SK-N-SH (cell line): ENCODE data around the gene KCNJ11. TPM values are rescaled to one million over a fixed set of nuclear protein-coding genes. Genes with fewer than 3 reads are reported as not detected.

ENCODE experiments used
- CTCF ChIA-PET: fragments of 300-600, 350-600 bp; formaldehyde crosslinking; extraction: SDS; loops from one replicate; lab custom pipeline; 2021; lab: Yijun Ruan, JAX
- POLR2A ChIA-PET: fragments of 350-600 bp; sonication (Branson Sonifier 250); formaldehyde crosslinking; extraction: SDS; loops from one replicate; lab custom pipeline; 2020; ENCODE audit warnings: antibody characterized with exemption, inconsistent platforms; lab: Yijun Ruan, JAX
- DNase-seq: peaks from one replicate; pipeline ENCODE4 v3.0.0; 2012
- H2AFZ ChIP-seq: fragments of 200-600 bp; sonication (generic); 2 replicates; pipeline ENCODE4 v1.8.1; 2016; ENCODE audit warnings: antibody characterized with exemption, mild to moderate bottlenecking, low read depth
- H3F3A ChIP-seq: fragments of 200-600 bp; sonication (generic); replicated peaks from 2 replicates; pipeline ENCODE3; 2016; ENCODE audit warnings: antibody characterized with exemption, mild to moderate bottlenecking; ENCODE audit not compliant: insufficient read depth
- H3K27ac ChIP-seq, 2 experiments: fragments of 200-500 bp in 1 of 2; fragments of 200-600 bp in 1 of 2; sonication (Bioruptor generic) in 1 of 2; sonication (generic), shearing (Covaris generic) in 1 of 2; 2 replicates each; pipeline versions ENCODE4 v1.5.1 to v1.6.1; 2014 to 2016; ENCODE audit warnings: low read depth in 2 of 2, inconsistent platforms in 1 of 2, low read length in 1 of 2, mild to moderate bottlenecking in 1 of 2, mixed read lengths in 1 of 2
- H3K27me3 ChIP-seq: fragments of 200-600 bp; sonication (generic), shearing (Covaris generic); 2 replicates; pipeline ENCODE4 v1.6.1; 2016; ENCODE audit warnings: mixed run types; ENCODE audit not compliant: insufficient read depth
- H3K36me3 ChIP-seq, 2 experiments: fragments of 200-500 bp in 1 of 2; fragments of 200-600 bp in 1 of 2; sonication (Bioruptor generic) in 1 of 2; sonication (generic) in 1 of 2; replicated peaks in 1 of 2; 2 replicates each; pipeline versions ENCODE3 to v1.5.1; 2014 to 2016; ENCODE audit warnings: low read length in 1 of 2, mild to moderate bottlenecking in 1 of 2; ENCODE audit not compliant: insufficient read depth in 2 of 2, control insufficient read depth in 1 of 2
- H3K4me1 ChIP-seq, 2 experiments: fragments of 200-500 bp in 1 of 2; fragments of 200-600 bp in 1 of 2; sonication (Bioruptor generic) in 1 of 2; sonication (generic), shearing (Covaris generic) in 1 of 2; 2 replicates each; pipeline versions ENCODE4 v1.5.1 to v1.6.1; 2014 to 2016; ENCODE audit warnings: low read depth in 1 of 2, low read length in 1 of 2, mixed run types in 1 of 2; ENCODE audit not compliant: insufficient read depth in 2 of 2, control insufficient read depth in 1 of 2
- H3K4me2 ChIP-seq: fragments of 200-600 bp; sonication (generic), shearing (Covaris generic); 2 replicates; pipeline ENCODE4 v1.6.1; 2017; ENCODE audit warnings: mixed run types
- H3K4me3 ChIP-seq, 2 experiments: fragments of 200-500 bp in 1 of 2; fragments of 200-600 bp in 1 of 2; sonication (Bioruptor generic) in 1 of 2; sonication (generic), shearing (Covaris generic) in 1 of 2; 2 replicates each; pipeline versions ENCODE4 v1.5.1 to v1.8.1; 2014 to 2016; ENCODE audit warnings: low read depth in 2 of 2, inconsistent platforms in 1 of 2, low read length in 1 of 2, mild to moderate bottlenecking in 1 of 2, mixed read lengths in 1 of 2, moderate library complexity in 1 of 2
- H3K79me2 ChIP-seq: fragments of 200-600 bp; sonication (generic); 2 replicates; pipeline ENCODE4 v1.8.1; 2017; ENCODE audit warnings: mild to moderate bottlenecking; ENCODE audit not compliant: insufficient read depth
- H3K9ac ChIP-seq: fragments of 200-600 bp; sonication (generic); 2 replicates; pipeline ENCODE4 v1.6.1; 2017; ENCODE audit warnings: mixed run types
- H3K9me2 ChIP-seq: fragments of 200-600 bp; sonication (generic); 2 replicates; pipeline ENCODE4 v1.6.1; 2017; ENCODE audit warnings: mixed run types
- H3K9me3 ChIP-seq: fragments of 200-600 bp; sonication (generic); 2 replicates; pipeline ENCODE4 v1.6.1; 2017; ENCODE audit warnings: mixed run types, mild to moderate bottlenecking, moderate library complexity
- H4K20me1 ChIP-seq: fragments of 200-600 bp; sonication (generic); 2 replicates; pipeline ENCODE4 v1.6.1; 2017; ENCODE audit warnings: mild to moderate bottlenecking, mixed run types; ENCODE audit not compliant: insufficient read depth
- CHD2 ChIP-seq: fragments of 150-350 bp; IDR thresholded peaks from 2 replicates; pipeline ENCODE4 v1.6.1; 2018; ENCODE audit warnings: low read length; ENCODE audit not compliant: partially characterized antibody
- EZH2phosphoT487 ChIP-seq: fragments of 200-600 bp; sonication (generic); IDR thresholded peaks from 2 replicates; pipeline ENCODE4 v1.6.1; 2017; ENCODE audit warnings: low read depth, mixed run types, mild to moderate bottlenecking, antibody characterized with exemption, moderate library complexity, borderline replicate concordance
- FOSL2 ChIP-seq: IDR thresholded peaks from 2 replicates; pipeline ENCODE4 v1.4.0; 2012; ENCODE audit warnings: low read depth, mild to moderate bottlenecking, moderate library complexity, borderline replicate concordance
- FOXM1 ChIP-seq: IDR thresholded peaks from 2 replicates; pipeline ENCODE4 v1.4.0; 2012; ENCODE audit warnings: low read depth, mild to moderate bottlenecking
- GABPA ChIP-seq: IDR thresholded peaks from 2 replicates; pipeline ENCODE4 v1.4.0; 2012; ENCODE audit warnings: low read depth, mild to moderate bottlenecking
- GATA2 ChIP-seq: sonication (generic); formaldehyde crosslinking; IDR thresholded peaks from 2 replicates; pipeline ENCODE4 v1.5.0; 2020; ENCODE audit warnings: mild to moderate bottlenecking, missing genetic modification reagents
- MXI1 ChIP-seq: IDR thresholded peaks from 2 replicates; pipeline ENCODE4 v1.6.1; 2012; ENCODE audit warnings: mild to moderate bottlenecking, low read depth, low read length, improper control_type of control experiment
- NFIC ChIP-seq: IDR thresholded peaks from 2 replicates; pipeline ENCODE4 v1.4.0; 2012; ENCODE audit warnings: borderline replicate concordance
- TEAD4 ChIP-seq: IDR thresholded peaks from 2 replicates; pipeline ENCODE4 v1.4.0; 2012; ENCODE audit warnings: mild to moderate bottlenecking, borderline replicate concordance; ENCODE audit not compliant: insufficient read depth
- USF1 ChIP-seq: IDR thresholded peaks from 2 replicates; pipeline ENCODE4 v1.4.0; 2012; ENCODE audit warnings: low read depth, borderline replicate concordance
- ZBTB33 ChIP-seq: IDR thresholded peaks from 2 replicates; pipeline ENCODE4 v1.4.0; 2012; ENCODE audit warnings: low read depth, borderline replicate concordance
- WGBS: methylation state at CpG from one replicate; pipeline ENCODE4 v1.1.6; 2017; ENCODE audit warnings: low lambda C conversion rate; 5-methylcytosine and 5-hydroxymethylcytosine counted together
- polyA plus RNA-seq, 3 experiments: library from polyadenylated mRNA; depleted of rRNA; stranded (reverse); fragments of >200 nt; gene quantifications; 2 replicates each; pipeline ENCODE4 v1.2.3, GENCODE V29; 2012

Gene KCNJ11
- polyA plus RNA-seq, 1 of the 3 experiments (the other 2 are of a cell fraction): 0.23 TPM

- TF ChIP-seq FOSL2 (no peak), CHD2 (no peak), EZH2phosphoT487 (no peak), MXI1 (no peak), USF1 (no peak), FOXM1 (no peak), GATA2 (no peak), GABPA (no peak)
- no peak overlapping the region for H3K4me2 ChIP-seq
- H3K4me1 ChIP-seq: peaks cover 0 to 2% of the 10 kb centered on the region in 2 experiments; a peak in 1 of 4 replicates
- H3K4me3 ChIP-seq: no peak overlapping the region
- H3K27me3 ChIP-seq: no peaks in the 10 kb centered on the region
- no peaks in the 10 kb centered on the region for H3K79me2 ChIP-seq
- H3K9me3 ChIP-seq: no peaks in the 10 kb centered on the region
- ChIA-PET POLR2A (no interaction called here), CTCF (interaction anchor here (0.7 to 1.5 kb wide), 2 partner anchors 23 to 93 kb away, joined by 3 to 4 read pairs; no protein-coding TSS in a partner anchor)
- H2AFZ ChIP-seq: no peak overlapping the region
- no peaks in the 10 kb centered on the region for H4K20me1 ChIP-seq
- WGBS: 84% methylated on average over 6 of the region's 6 CpGs
- DNase-seq: no peak
- no peaks in the 10 kb centered on the region for H3K9me2 ChIP-seq
- H3K27ac ChIP-seq: no peak overlapping the region
- H3F3A ChIP-seq: no peaks in the 10 kb centered on the region
- no peak overlapping the region for H3K9ac ChIP-seq
- H3K36me3 ChIP-seq: no peaks in the 10 kb centered on the region
Observed at GRCh38 chr11:17411418-17411817, 23.0 kb upstream of the KCNJ11 start.

- Histone ChIP-seq H2AFZ (no peak overlapping the region), H3K36me3 (no peaks in the 10 kb centered on the region), H3K9me2 (no peaks in the 10 kb centered on the region), H4K20me1 (no peaks in the 10 kb centered on the region), H3F3A (no peaks in the 10 kb centered on the region), H3K9me3 (no peaks in the 10 kb centered on the region), H3K27ac (no peak overlapping the region), H3K4me1 (peaks cover 0 to 9% of the 10 kb centered on the region in 2 experiments; a peak in 1 of 4 replicates), H3K4me2 (no peak overlapping the region), H3K4me3 (no peak overlapping the region), H3K79me2 (no peaks in the 10 kb centered on the region), H3K9ac (no peak overlapping the region), H3K27me3 (no peaks in the 10 kb centered on the region)
- ChIA-PET CTCF (interaction anchor here (0.7 to 1.6 kb wide), 3 partner anchors 24 to 94 kb away, joined by 3 to 5 read pairs (median 4); no protein-coding TSS in a partner anchor), POLR2A (no interaction called here)
- no peak for DNase-seq
- TF ChIP-seq TEAD4 (no peak), ZBTB33 (no peak), NFIC (no peak)
- 48% methylated on average over 11 of the region's 11 CpGs for WGBS
Observed at GRCh38 chr11:17410606-17411379, 22.3 kb upstream of the KCNJ11 start.
